ENCODE data around the gene AHRR.

- TF ChIP-seq TCF7L2 (IDR thresholded peaks at IDR 0.05; ENCODE audit: low read depth, low read length): no peak
- no peak for TF ChIP-seq ZBTB7A (IDR thresholded peaks at IDR 0.05; ENCODE audit: borderline replicate concordance, control insufficient read depth, low read depth, low read length)
- TF ChIP-seq PRDM10 (IDR thresholded peaks at IDR 0.05; ENCODE audit: partially characterized antibody): no peak
- TF ChIP-seq GTF2B (IDR thresholded peaks at IDR 0.05; ENCODE audit: extremely low read depth, insufficient read length): no peak
- TF ChIP-seq ZNF124 (CRISPR knock-in tag; IDR thresholded peaks at IDR 0.05): no peak
- TF ChIP-seq NFE2L1 (tag; IDR thresholded peaks at IDR 0.05; ENCODE audit: borderline replicate concordance, low read depth): no peak
- no peak for TF ChIP-seq ID3 (CRISPR knock-in tag; IDR thresholded peaks at IDR 0.05)
- TF ChIP-seq ID3 (tag; IDR thresholded peaks at IDR 0.05): no peak
- TF ChIP-seq KLF16 (IDR thresholded peaks at IDR 0.05): no peak
- TF ChIP-seq, protein P1, sequence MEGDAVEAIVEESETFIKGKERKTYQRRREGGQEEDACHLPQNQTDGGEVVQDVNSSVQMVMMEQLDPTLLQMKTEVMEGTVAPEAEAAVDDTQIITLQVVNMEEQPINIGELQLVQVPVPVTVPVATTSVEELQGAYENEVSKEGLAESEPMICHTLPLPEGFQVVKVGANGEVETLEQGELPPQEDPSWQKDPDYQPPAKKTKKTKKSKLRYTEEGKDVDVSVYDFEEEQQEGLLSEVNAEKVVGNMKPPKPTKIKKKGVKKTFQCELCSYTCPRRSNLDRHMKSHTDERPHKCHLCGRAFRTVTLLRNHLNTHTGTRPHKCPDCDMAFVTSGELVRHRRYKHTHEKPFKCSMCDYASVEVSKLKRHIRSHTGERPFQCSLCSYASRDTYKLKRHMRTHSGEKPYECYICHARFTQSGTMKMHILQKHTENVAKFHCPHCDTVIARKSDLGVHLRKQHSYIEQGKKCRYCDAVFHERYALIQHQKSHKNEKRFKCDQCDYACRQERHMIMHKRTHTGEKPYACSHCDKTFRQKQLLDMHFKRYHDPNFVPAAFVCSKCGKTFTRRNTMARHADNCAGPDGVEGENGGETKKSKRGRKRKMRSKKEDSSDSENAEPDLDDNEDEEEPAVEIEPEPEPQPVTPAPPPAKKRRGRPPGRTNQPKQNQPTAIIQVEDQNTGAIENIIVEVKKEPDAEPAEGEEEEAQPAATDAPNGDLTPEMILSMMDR (IDR thresholded peaks at IDR 0.05 in 2 of 3, conservative IDR thresholded peaks at IDR 0.05 in 1 of 3; ENCODE audit: insufficient read depth in 2 of 3, low read depth in 1 of 3, low read length in 3 of 3): no peak
- TF ChIP-seq RAD21 (CRISPR knock-in tag; conservative IDR thresholded peaks at IDR 0.05 in 1 of 2, IDR thresholded peaks at IDR 0.05 in 1 of 2): no peak
- no peak for TF ChIP-seq NEUROD1 (IDR thresholded peaks at IDR 0.05; ENCODE audit: borderline replicate concordance, low read depth, low read length, partially characterized antibody)
These were observed 138.2 kb downstream of the AHRR start for GRCh38 chr5:459562-460272.
